Panc1 (cell line): ENCODE data around the gene GABPB1.

ENCODE experiments used
- POLR2AphosphoS5 ChIP-seq: IDR thresholded peaks from 2 replicates; pipeline ENCODE4 v1.6.1; 2012; ENCODE audit warnings: mild to moderate bottlenecking, low read depth, low read length, moderate library complexity
- TF ChIP-seq, protein P1 (sequence below): fragments of 450-650 bp; IDR thresholded peaks from 2 replicates; pipeline ENCODE4 v1.5.1; 2017; ENCODE audit warnings: mild to moderate bottlenecking
- TF ChIP-seq, protein P2 (sequence below), 2 experiments: IDR thresholded peaks; 2 replicates each; pipeline ENCODE4 v1.6.1; 2011 to 2012; ENCODE audit warnings: low read depth in 2 of 2, control low read depth in 1 of 2, low read length in 1 of 2, mild to moderate bottlenecking in 1 of 2, moderate library complexity in 1 of 2; ENCODE audit not compliant: insufficient read depth in 1 of 2

DNA sequence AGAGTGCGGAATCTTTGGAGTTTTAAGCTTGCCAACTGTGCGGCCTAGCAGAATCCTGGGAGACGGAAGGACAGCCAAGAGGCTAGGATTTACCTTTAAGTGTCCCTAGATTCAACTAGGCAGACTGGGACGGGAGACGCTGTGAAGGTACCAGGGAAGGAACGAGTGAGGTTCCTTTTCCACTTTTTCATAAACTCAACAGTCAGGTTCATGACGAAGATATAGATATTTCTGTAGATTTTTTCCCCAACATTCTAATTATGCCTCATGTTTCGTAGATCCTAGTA is 564 bp upstream of the GABPB1 start:
- TF ChIP-seq, protein P1, sequence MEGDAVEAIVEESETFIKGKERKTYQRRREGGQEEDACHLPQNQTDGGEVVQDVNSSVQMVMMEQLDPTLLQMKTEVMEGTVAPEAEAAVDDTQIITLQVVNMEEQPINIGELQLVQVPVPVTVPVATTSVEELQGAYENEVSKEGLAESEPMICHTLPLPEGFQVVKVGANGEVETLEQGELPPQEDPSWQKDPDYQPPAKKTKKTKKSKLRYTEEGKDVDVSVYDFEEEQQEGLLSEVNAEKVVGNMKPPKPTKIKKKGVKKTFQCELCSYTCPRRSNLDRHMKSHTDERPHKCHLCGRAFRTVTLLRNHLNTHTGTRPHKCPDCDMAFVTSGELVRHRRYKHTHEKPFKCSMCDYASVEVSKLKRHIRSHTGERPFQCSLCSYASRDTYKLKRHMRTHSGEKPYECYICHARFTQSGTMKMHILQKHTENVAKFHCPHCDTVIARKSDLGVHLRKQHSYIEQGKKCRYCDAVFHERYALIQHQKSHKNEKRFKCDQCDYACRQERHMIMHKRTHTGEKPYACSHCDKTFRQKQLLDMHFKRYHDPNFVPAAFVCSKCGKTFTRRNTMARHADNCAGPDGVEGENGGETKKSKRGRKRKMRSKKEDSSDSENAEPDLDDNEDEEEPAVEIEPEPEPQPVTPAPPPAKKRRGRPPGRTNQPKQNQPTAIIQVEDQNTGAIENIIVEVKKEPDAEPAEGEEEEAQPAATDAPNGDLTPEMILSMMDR = no peak
- TF ChIP-seq, protein P2, sequence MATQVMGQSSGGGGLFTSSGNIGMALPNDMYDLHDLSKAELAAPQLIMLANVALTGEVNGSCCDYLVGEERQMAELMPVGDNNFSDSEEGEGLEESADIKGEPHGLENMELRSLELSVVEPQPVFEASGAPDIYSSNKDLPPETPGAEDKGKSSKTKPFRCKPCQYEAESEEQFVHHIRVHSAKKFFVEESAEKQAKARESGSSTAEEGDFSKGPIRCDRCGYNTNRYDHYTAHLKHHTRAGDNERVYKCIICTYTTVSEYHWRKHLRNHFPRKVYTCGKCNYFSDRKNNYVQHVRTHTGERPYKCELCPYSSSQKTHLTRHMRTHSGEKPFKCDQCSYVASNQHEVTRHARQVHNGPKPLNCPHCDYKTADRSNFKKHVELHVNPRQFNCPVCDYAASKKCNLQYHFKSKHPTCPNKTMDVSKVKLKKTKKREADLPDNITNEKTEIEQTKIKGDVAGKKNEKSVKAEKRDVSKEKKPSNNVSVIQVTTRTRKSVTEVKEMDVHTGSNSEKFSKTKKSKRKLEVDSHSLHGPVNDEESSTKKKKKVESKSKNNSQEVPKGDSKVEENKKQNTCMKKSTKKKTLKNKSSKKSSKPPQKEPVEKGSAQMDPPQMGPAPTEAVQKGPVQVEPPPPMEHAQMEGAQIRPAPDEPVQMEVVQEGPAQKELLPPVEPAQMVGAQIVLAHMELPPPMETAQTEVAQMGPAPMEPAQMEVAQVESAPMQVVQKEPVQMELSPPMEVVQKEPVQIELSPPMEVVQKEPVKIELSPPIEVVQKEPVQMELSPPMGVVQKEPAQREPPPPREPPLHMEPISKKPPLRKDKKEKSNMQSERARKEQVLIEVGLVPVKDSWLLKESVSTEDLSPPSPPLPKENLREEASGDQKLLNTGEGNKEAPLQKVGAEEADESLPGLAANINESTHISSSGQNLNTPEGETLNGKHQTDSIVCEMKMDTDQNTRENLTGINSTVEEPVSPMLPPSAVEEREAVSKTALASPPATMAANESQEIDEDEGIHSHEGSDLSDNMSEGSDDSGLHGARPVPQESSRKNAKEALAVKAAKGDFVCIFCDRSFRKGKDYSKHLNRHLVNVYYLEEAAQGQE (IDR thresholded peaks at IDR 0.05; ENCODE audit: insufficient read depth in 1 of 2, low read depth in 2 of 2, low read length in 1 of 2) = no peak
- TF ChIP-seq POLR2AphosphoS5 = no peak
